Ramos (cell line): Measurements from ENCODE around the gene ANO2.

Experiments used
- in situ Hi-C: fragments of 300-500 bp; cut with MboI; formaldehyde crosslinking; loops from one replicate; pipeline ENCODE4 v1.14.3; 2022; ENCODE audit warnings: low sequenced_read_pairs; ENCODE audit not compliant: unreplicated experiment

The ANO2 gene

DNA sequence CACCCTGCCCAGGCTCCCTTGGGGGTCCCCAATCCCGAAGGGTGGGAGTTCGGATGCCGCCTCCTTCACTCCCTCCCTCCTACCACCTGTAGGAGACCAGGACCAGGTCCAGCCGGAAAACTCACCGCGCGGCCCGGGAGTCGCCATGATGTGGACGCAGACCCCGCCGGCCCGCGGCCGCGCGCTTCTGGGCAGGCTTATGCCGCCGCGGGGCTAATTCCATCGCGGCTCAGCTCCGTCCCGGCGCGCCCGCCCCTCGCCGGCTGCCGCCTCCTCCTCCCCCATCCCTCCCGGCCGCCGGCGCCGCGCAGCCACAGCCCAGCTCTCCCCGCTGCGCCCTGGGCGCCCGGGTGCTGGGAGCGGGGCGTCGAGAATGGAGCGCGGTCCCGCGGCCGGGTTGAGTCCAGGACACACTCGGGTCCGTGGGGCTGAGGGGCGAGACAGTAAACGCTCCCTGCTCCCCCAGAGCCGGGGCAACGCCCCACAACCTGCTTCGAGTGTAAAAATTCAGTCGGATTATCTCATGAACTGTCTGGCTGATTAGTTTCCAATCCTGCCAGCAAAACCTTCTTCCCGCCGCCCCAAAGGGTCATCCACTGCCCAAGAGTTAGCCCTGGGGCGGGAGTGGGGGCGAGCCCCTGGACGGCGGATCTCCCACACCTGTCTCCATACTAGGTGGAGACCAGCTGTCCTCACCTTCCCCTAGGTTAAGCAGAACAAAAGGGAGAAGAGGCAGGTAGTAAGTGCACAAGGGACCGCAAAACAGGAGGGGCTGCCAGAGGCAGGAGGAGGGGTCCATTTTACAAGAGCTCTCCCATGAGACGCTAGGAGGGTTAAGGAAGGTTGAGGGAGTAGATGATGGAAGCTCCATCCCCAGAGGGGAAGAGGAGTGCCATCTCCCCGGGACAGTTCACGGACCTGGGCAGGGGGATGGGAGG, at the start of gene ANO2:
Gene ANO2, minus strand, starts transcription at position 189 of the 938 bp plus-strand sequence. Its CDS starts 42 bp downstream, at position 147.
- in situ Hi-C loops: no loop called here

DNA sequence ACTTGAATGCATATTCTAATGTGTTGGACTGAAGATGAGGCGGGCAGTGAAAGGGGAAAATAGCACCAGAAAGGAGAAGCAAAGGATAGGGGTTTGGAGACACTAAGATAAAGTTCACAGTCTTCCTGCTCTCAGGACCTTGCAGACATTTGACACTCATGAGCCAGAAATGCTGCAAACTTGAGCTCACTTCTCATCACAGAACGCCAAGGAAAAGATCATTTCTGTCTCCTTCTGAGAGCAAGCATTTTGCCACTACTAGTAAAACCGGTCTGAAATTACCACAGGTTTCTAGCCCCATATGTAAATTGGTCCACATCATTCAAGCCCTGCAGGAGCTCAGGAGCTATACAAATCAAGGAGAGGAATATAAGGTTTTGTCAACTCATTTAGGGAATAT, 44.6 kb upstream of the ANO2 start:
- in situ Hi-C loops: no loop called here

DNA sequence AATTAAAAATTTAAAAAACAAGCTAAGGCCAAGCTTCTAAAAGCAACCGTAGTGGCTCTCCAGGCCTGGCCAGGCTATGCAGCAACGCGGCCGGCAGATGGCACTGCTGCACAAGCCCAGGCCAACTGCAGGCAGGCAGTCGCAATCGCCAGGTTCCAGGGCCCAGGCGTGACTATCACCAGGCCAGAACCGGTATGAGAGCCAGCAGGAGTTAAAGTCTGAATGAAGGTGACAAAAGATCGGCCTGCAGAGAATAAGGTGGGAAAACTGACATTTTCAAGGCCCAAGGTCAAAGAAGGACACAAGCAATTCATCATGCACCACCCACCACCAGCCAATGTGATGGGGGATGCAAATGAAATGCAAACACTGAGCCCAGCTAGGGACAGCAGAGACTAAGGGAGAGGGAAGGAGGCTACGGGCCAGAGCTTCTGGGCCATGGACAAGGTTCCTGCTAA, 43.6 kb upstream of the ANO2 start:
- in situ Hi-C loops: no loop called here

DNA sequence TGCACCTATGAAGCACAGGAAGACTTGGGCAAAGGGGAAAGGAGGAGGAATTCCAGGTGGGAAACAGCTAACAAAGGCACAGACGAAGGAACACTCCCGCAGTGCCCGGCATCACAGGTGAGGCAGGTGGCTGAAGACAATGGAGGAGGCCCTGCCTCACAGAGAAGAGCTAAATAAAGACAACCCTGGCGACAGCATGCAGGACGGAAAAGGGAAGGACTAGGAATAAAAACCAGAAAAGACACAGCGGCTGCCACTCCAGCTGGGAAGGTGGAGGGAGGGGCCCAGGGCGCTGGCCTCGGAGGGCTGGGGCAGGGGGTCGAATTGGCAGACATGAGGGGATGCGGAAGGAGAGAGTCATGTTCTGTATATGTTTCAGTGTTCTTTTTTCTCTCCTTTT, 43.0 kb upstream of the ANO2 start:
- in situ Hi-C loops: no loop called here

GRCh38 chr12:5987573-5987972, 42.5 kb upstream of the ANO2 start:
- in situ Hi-C loops: no loop called here

DNA sequence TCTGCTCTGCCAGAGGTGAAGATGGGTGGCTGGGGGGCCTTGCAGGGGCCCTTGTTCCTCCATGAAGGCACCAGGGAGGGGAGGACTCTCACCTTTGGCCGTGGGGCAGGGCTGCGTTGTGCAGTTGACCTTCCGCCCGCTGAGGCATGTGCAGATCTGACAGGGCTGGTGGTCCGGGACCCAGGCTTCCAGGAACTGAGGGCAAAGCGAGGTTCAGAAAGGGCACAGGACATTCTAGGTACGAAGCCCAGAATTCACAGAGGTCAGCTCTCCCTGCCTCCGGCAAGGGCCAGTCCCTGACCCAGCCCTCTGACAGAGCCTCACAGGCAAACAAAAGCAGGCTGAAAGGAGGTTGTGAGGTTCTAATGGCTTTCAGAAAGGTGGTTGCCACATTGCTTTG, 40.4 kb upstream of the ANO2 start:
- in situ Hi-C loops: no loop called here

DNA sequence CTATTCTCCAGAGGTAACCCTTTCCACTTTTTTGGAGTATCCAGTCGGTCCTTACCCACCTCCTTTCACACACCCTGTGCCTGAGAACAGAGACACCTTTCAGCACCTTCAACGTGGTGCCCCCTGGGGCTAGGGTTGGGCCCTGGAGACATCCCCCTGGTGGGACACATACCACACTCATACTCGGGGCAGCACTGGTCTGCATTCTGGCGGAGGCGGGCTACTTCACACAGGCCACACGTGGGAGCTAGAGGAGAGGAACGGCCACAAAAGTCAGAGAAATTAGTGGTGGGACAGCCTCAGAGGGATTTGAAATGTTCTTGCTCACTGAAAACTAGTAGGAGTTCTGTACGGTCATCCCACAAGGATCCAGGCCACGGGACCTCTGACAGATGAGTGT, 39.8 kb upstream of the ANO2 start:
- in situ Hi-C loops: loop anchor here (5.0 kb wide), 1 partner anchor 57 kb away; no protein-coding TSS in a partner anchor

- in situ Hi-C loops: loop anchor here (5.0 kb wide), 1 partner anchor 60 kb away; no protein-coding TSS in a partner anchor
Observed at GRCh38 chr12:5982106-5982505, 37.0 kb upstream of the ANO2 start.

DNA sequence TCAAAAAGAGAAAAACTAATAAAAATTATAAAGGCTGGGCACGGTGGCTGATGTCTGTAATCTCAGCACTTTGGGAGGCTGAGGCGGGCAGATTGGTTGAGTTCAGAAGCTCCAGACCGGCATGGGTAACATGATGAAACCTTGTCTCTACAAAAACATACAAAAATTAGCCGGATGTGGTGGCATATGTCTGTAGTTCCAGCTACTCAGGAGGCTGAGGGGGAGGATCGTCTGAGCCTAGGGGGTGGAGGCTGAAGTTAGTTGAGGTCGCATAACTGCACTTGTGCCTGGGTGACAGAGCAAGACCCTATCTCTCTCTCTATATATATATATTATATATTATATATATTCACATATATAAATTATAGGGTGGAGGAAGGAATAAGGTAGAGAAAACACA, 32.5 kb upstream of the ANO2 start:
- in situ Hi-C loops: no loop called here

- in situ Hi-C loops: no loop called here
Observed at GRCh38 chr12:5976711-5977110, 31.7 kb upstream of the ANO2 start.

DNA sequence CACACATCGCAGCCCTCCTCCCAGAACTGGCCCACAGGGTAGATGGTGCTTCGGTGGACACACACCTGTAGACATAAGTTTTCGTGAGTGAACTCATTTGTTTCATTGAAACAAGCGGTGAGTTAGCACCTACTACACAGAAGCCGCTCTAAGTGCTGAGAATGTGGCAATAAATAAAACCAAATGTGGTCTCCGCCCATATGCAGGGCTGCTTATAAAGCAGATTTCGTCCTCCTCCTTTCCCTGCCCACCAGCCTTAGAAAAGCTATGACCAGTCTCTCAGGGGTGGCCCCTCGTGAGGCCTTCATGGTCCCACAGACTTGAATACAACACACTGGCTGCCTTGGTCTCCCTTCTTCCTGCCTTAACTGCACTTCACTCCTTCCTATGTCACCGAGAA, 31.1 kb upstream of the ANO2 start:
- in situ Hi-C loops: no loop called here

GRCh38 chr12:5973461-5974115, 28.5 kb upstream of the ANO2 start:
- in situ Hi-C loops: no loop called here

DNA sequence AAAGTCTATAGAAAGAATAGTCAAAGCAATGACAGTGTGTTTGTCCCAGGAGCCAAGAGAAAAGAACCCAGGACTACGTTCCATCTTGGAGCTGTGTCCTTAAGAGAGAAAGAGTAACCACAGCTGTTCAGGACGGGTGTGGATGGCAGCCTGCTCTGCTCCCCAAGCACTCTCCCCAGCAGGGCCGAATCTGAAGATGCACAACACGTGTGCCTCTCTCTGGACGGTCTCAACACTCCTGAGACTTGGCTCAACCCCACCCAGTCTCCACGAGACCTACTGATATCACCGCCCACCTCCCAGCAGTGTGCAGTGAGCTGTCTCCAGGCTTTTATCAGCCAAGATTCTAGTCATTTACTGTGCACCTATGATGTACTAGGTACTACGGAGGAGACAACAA, 27.3 kb upstream of the ANO2 start:
- in situ Hi-C loops: no loop called here

DNA sequence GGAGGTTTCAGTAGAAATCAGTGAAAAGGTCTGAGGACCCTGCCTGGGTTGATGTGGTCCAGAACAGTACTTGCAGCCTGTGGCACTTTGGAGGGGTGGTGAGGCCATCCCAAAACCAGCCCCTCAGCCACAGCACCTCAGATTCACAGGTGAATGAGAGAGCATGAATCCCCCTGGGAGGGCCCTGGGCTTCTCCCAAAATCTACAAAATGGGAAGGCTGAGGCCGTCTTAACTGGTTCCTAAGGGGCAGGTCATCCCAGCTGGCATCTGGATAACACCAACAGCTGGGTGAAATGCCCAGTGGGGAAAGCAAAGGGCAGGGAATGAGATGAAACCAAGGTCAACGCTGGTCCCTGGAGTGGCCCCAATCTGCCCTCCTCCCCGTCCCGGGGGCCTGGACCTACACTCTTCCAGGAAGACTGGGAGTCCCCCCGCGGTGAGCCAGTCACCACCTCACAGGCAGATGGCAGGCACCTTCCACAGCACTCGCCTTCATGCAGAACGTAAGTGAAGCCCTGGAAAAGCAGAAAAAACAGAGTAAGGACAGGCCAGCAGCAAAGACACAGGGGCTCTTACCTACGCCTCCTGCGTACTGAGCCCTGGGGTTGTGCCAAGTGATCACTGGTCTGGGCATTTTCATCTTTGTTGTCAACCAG, 26.3 kb upstream of the ANO2 start:
- in situ Hi-C loops: no loop called here

- in situ Hi-C loops: no loop called here
Observed at GRCh38 chr12:5969974-5970690, 25.1 kb upstream of the ANO2 start.

GRCh38 chr12:5969156-5969973, 24.3 kb upstream of the ANO2 start:
- in situ Hi-C loops: no loop called here

GRCh38 chr12:5967645-5968415, 22.8 kb upstream of the ANO2 start:
- in situ Hi-C loops: no loop called here

- in situ Hi-C loops: no loop called here
Observed at GRCh38 chr12:5966486-5967095, 21.5 kb upstream of the ANO2 start.
